Measurements from ENCODE around the gene LETM1. TPM values are rescaled to one million over a fixed set of nuclear protein-coding genes. Genes with fewer than 3 reads are reported as not detected.

Gene LETM1
- total RNA-seq, 4 donors from 2014 or later = 23.2 to 40.3 (median 33.6) TPM

GRCh38 chr4:1842993-1843448 lies 12.9 kb downstream of the LETM1 start:
- DNase-seq (no peak), ATAC-seq (no peak)
- intact Hi-C loops (cut with DNase I; ENCODE audit: low total_unique reads) (no loop called here), in situ Hi-C loops (cut with MboI; ENCODE audit: low sequenced_read_pairs in 4 of 4) (no loop called here)
- H3K4me1 ChIP-seq = peaks cover 10 to 17% of the 10 kb centered on the region in 2 donors
- TF ChIP-seq CTCF (IDR thresholded peaks at IDR 0.05 in 4 of 5, conservative IDR thresholded peaks at IDR 0.05 in 1 of 5) (no peak), POLR2A (IDR thresholded peaks at IDR 0.05) (no peak)
- no peaks in the 10 kb centered on the region for H3K27me3 ChIP-seq
- no peaks in the 10 kb centered on the region for H3K9me3 ChIP-seq
- H3K36me3 ChIP-seq = peaks cover 0 to 59% of the 10 kb centered on the region in 2 donors
- no peak overlapping the region for H3K27ac ChIP-seq
- no peak overlapping the region for H3K4me3 ChIP-seq

GRCh38 chr4:1842339-1842895 lies 13.5 kb downstream of the LETM1 start:
- H3K27ac ChIP-seq = no peak overlapping the region
- DNase-seq = no peak

GRCh38 chr4:1841887-1842210 lies 14.1 kb downstream of the LETM1 start:
- H3K9me3 ChIP-seq = no peaks in the 10 kb centered on the region
- peaks cover 10 to 17% of the 10 kb centered on the region in 2 donors for H3K4me1 ChIP-seq
- no peak overlapping the region for H3K4me3 ChIP-seq
- intact Hi-C loops (cut with DNase I; ENCODE audit: low total_unique reads) = no loop called here
- in situ Hi-C loops (cut with MboI; ENCODE audit: low sequenced_read_pairs in 4 of 4) = no loop called here
- ATAC-seq (no peak), DNase-seq (no peak)
- H3K27ac ChIP-seq = no peak overlapping the region
- H3K27me3 ChIP-seq = no peaks in the 10 kb centered on the region
- H3K36me3 ChIP-seq = peaks cover 0 to 59% of the 10 kb centered on the region in 2 donors
- TF ChIP-seq CTCF (IDR thresholded peaks at IDR 0.05 in 4 of 5, conservative IDR thresholded peaks at IDR 0.05 in 1 of 5) (no peak), POLR2A (IDR thresholded peaks at IDR 0.05) (no peak)

More at GRCh38 chr4:1842339-1842895, 13.5 kb downstream of the LETM1 start:
- ATAC-seq = no peak
- Histone ChIP-seq H3K9me3 (no peaks in the 10 kb centered on the region), H3K4me1 (peaks cover 10 to 17% of the 10 kb centered on the region in 2 donors), H3K36me3 (peaks cover 0 to 64% of the 10 kb centered on the region in 2 donors), H3K27me3 (no peaks in the 10 kb centered on the region), H3K4me3 (no peak overlapping the region)
- intact Hi-C loops (cut with DNase I; ENCODE audit: low total_unique reads) (no loop called here), in situ Hi-C loops (cut with MboI; ENCODE audit: low sequenced_read_pairs in 4 of 4) (no loop called here)
- TF ChIP-seq POLR2A (IDR thresholded peaks at IDR 0.05) (no peak), CTCF (IDR thresholded peaks at IDR 0.05 in 4 of 5, conservative IDR thresholded peaks at IDR 0.05 in 1 of 5) (no peak)

- Histone ChIP-seq H3K9me3 (no peaks in the 10 kb centered on the region), H3K4me3 (no peak overlapping the region), H3K36me3 (peaks cover 0 to 60% of the 10 kb centered on the region in 2 donors), H3K27ac (no peak overlapping the region), H3K27me3 (no peaks in the 10 kb centered on the region), H3K4me1 (peaks cover 10 to 17% of the 10 kb centered on the region in 2 donors)
- ATAC-seq (no peak), DNase-seq (no peak)
- intact Hi-C loops (cut with DNase I; ENCODE audit: low total_unique reads) (no loop called here), in situ Hi-C loops (cut with MboI; ENCODE audit: low sequenced_read_pairs in 4 of 4) (no loop called here)
- TF ChIP-seq CTCF (IDR thresholded peaks at IDR 0.05 in 4 of 5, conservative IDR thresholded peaks at IDR 0.05 in 1 of 5) (no peak), POLR2A (IDR thresholded peaks at IDR 0.05) (no peak)
Measured at GRCh38 chr4:1841201-1841886, 14.6 kb downstream of the LETM1 start.

Measured in gastrocnemius medialis (tissue), 4 donors.